DOHH2 (cell line): Measurements from ENCODE around the gene SLC13A4.

Source experiments
- CTCF ChIP-seq: fragments of 200-600 bp; sonication (generic); IDR thresholded peaks from one replicate; pipeline ENCODE4 v1.5.1; 2014; ENCODE audit warnings: antibody characterized with exemption, mild to moderate bottlenecking, low read depth, low read length; ENCODE audit not compliant: poor library complexity, severe bottlenecking
- EZH2phosphoT487 ChIP-seq: fragments of 200-600 bp; sonication (generic); IDR thresholded peaks from 2 replicates; pipeline ENCODE4 v1.6.1; 2017; ENCODE audit warnings: borderline replicate concordance, mild to moderate bottlenecking, antibody characterized with exemption, low read length, moderate library complexity, mixed read lengths

GRCh38 chr7:135662123-135662372, 65.9 kb downstream of the SLC13A4 start:
- no peak for TF ChIP-seq CTCF
- no peak for TF ChIP-seq EZH2phosphoT487
